Endodermal cell (in vitro differentiated cells): ENCODE measurements around the gene GPS1. TPM values are rescaled to one million over a fixed set of nuclear protein-coding genes. Genes with fewer than 3 reads are reported as not detected.

Experiments
- DNase-seq: peaks from one replicate; pipeline ENCODE4 v3.0.0-alpha.2; 2017
- H3K27ac ChIP-seq: 2 replicates; pipeline ENCODE4 v1.5.1; 2013; ENCODE audit warnings: mild to moderate bottlenecking, low read depth, low read length, moderate library complexity
- H3K27me3 ChIP-seq: 2 replicates; pipeline ENCODE4 v1.6.1; 2013; ENCODE audit warnings: mild to moderate bottlenecking, low read length, moderate library complexity; ENCODE audit not compliant: insufficient read depth, control insufficient read depth, poor library complexity, severe bottlenecking
- H3K36me3 ChIP-seq: 2 replicates; pipeline ENCODE4 v1.7.0; 2013; ENCODE audit warnings: mild to moderate bottlenecking, low read length, moderate library complexity; ENCODE audit not compliant: control insufficient read depth, insufficient read depth
- H3K4me1 ChIP-seq: one replicate; pipeline ENCODE4 v1.7.0; 2013; ENCODE audit warnings: low read length; ENCODE audit not compliant: control insufficient read depth, insufficient read depth
- H3K4me3 ChIP-seq: 2 replicates; pipeline ENCODE4 v1.5.1; 2013; ENCODE audit warnings: mild to moderate bottlenecking, low read length, moderate library complexity
- H3K9ac ChIP-seq: 2 replicates; pipeline ENCODE4 v1.6.1; 2013; ENCODE audit warnings: mild to moderate bottlenecking, low read length, moderate library complexity; ENCODE audit not compliant: poor library complexity, severe bottlenecking; ENCODE audit errors: extremely low read depth
- H3K9me3 ChIP-seq: 2 replicates; pipeline ENCODE4 v1.6.1; 2013; ENCODE audit warnings: mild to moderate bottlenecking, low read length, moderate library complexity; ENCODE audit not compliant: control insufficient read depth
- H3K27ac Mint-ChIP-seq: 2 replicates; pipeline ENCODE4 v1.8.0; 2020; ENCODE audit warnings: mixed read lengths
- H3K27me3 Mint-ChIP-seq: 2 replicates; pipeline ENCODE4 v1.8.0; 2021; ENCODE audit warnings: mild to moderate bottlenecking, mixed read lengths; ENCODE audit not compliant: insufficient read depth
- H3K36me3 Mint-ChIP-seq: 2 replicates; pipeline ENCODE4 v1.8.0; 2020; ENCODE audit warnings: low read depth, mixed read lengths
- H3K4me1 Mint-ChIP-seq: 2 replicates; pipeline ENCODE4 v1.8.0; 2020; ENCODE audit warnings: mixed read lengths
- H3K4me3 Mint-ChIP-seq: 2 replicates; pipeline ENCODE4 v1.8.0; 2020; ENCODE audit warnings: mild to moderate bottlenecking, moderate library complexity, mixed read lengths
- H3K9me3 Mint-ChIP-seq: 2 replicates; pipeline ENCODE4 v1.8.0; 2020; ENCODE audit warnings: mild to moderate bottlenecking, mixed read lengths
- WGBS, 2 experiments: methylation state at CpG; one replicate each; pipeline versions ENCODE4 v1.1.5 to v1.1.7; 2013; ENCODE audit warnings: missing lambda C conversion rate in 2 of 2, mixed read lengths in 1 of 2; ENCODE audit not compliant: insufficient coverage in 1 of 2, insufficient read length in 1 of 2; 5-methylcytosine and 5-hydroxymethylcytosine counted together
- long read RNA-seq, 4 experiments: library from polyadenylated mRNA in 2 of 4; library from RNA in 1 of 4; library from capped mRNA in 1 of 4; stranded (forward) in 3 of 4; unstranded in 1 of 4; transcript quantifications; one replicate each; pipeline ENCODE4 v2.0.0, GENCODE V29; 2020 to 2021; ENCODE audit warnings: inconsistent platforms in 1 of 4
- polyA plus RNA-seq, 2 experiments: library from polyadenylated mRNA; stranded (reverse); fragments of 50-300 nt; gene quantifications; one replicate each; pipeline ENCODE4 v1.2.3, GENCODE V29; 2013
- total RNA-seq, 2 donors: library from RNA; stranded (reverse); fragmentation: NEBNext Ultra II Directional in 1 of 2; extraction: Animal tissue kit (Norgen Biotek cat#: 25700) in 1 of 2; gene quantifications; 2 replicates in 1 of 2; 3 replicates in 1 of 2; pipeline ENCODE4 v1.2.1, GENCODE V29; 2021
- TF ChIP-seq, protein P1 (sequence below): fragments of 200-600 bp; sonication (generic); conservative IDR thresholded peaks from 2 replicates; pipeline ENCODE4 v1.5.0; 2021; ENCODE audit warnings: antibody characterized with exemption, mild to moderate bottlenecking

Gene GPS1
- total RNA-seq = 100 to 1,000 TPM; 152 to 153 TPM
- polyA plus RNA-seq (2013, experiment 1 of 2) = 128 TPM
- 119 TPM for polyA plus RNA-seq (2013, experiment 2 of 2)
- long read RNA-seq, experiment 1, transcript GPS1-208 (13 exons, 1,874 nt) = major isoform, 24 of 65 reads
- long read RNA-seq, experiment 1, partial matches to known transcripts = 23 of 65 reads
- long read RNA-seq, experiment 1, other reads (novel, unspliced or antisense) = 8 of 65 reads
- long read RNA-seq, experiment 2, transcript GPS1-201 (13 exons, 1,842 nt) = minor isoform, 29 of 437 reads
- long read RNA-seq, experiment 2, transcript GPS1-226 (13 exons, 1,839 nt) = minor isoform, 46 of 437 reads
- long read RNA-seq, experiment 2, transcript GPS1-202 (14 exons, 1,949 nt) = minor isoform, 7 of 437 reads
- long read RNA-seq, experiment 2, transcript GPS1-208 (13 exons, 1,874 nt) = major isoform, 213 of 437 reads
- long read RNA-seq, experiment 2, partial matches to known transcripts = 45 of 437 reads
- long read RNA-seq, experiment 2, other reads (novel, unspliced or antisense) = 86 of 437 reads
- long read RNA-seq, experiment 3, transcript GPS1-202 (14 exons, 1,949 nt) = minor isoform, 35 of 1,055 reads
- long read RNA-seq, experiment 3, transcript GPS1-226 (13 exons, 1,839 nt) = minor isoform, 122 of 1,055 reads
- long read RNA-seq, experiment 3, transcript GPS1-208 (13 exons, 1,874 nt) = major isoform, 513 of 1,055 reads
- long read RNA-seq, experiment 3, transcript GPS1-201 (13 exons, 1,842 nt) = minor isoform, 79 of 1,055 reads
- long read RNA-seq, experiment 3, partial matches to known transcripts = 52 of 1,055 reads
- long read RNA-seq, experiment 3, other reads (novel, unspliced or antisense) = 220 of 1,055 reads
- long read RNA-seq, experiment 4, transcript GPS1-226 (13 exons, 1,839 nt) = minor isoform, 6 of 99 reads
- long read RNA-seq, experiment 4, transcript GPS1-208 (13 exons, 1,874 nt) = major isoform, 61 of 99 reads
- long read RNA-seq, experiment 4, transcript GPS1-201 (13 exons, 1,842 nt) = minor isoform, 7 of 99 reads
- long read RNA-seq, experiment 4, partial matches to known transcripts = 11 of 99 reads
- long read RNA-seq, experiment 4, other reads (novel, unspliced or antisense) = 13 of 99 reads

GRCh38 chr17:82051776-82052637 is at the start of gene GPS1, which contains the start of gene RFNG:
GPS1 (plus strand) TSS chr17:82051898; CDS start chr17:82051932, 34 bp downstream.
RFNG (minus strand) TSS chr17:82051811; CDS start chr17:82051766, 45 bp downstream.
- H3K36me3 Mint-ChIP-seq = peaks cover 14% of the 10 kb centered on the region
- DNase-seq = peak; percentile 93
- H3K36me3 ChIP-seq = peaks cover 52% of the 10 kb centered on the region
- H3K4me1 Mint-ChIP-seq = peaks cover 4% of the 10 kb centered on the region
- WGBS, 2 experiments = 0 to 1% methylated on average over 27 to 94 of the region's 94 CpGs
- H3K4me3 Mint-ChIP-seq = peak within 1 kb of the TSS; percentile 78
- no peaks in the 10 kb centered on the region for H3K4me1 ChIP-seq
- no peak within 1 kb of the TSS for H3K27ac ChIP-seq
- peak within 1 kb of the TSS; percentile 61 for H3K27ac Mint-ChIP-seq
- H3K9me3 ChIP-seq = no peaks in the 10 kb centered on the region
- no peaks in the 10 kb centered on the region for H3K27me3 Mint-ChIP-seq
- H3K9ac ChIP-seq = peak within 1 kb of the TSS; percentile 71
- TF ChIP-seq, protein P1, sequence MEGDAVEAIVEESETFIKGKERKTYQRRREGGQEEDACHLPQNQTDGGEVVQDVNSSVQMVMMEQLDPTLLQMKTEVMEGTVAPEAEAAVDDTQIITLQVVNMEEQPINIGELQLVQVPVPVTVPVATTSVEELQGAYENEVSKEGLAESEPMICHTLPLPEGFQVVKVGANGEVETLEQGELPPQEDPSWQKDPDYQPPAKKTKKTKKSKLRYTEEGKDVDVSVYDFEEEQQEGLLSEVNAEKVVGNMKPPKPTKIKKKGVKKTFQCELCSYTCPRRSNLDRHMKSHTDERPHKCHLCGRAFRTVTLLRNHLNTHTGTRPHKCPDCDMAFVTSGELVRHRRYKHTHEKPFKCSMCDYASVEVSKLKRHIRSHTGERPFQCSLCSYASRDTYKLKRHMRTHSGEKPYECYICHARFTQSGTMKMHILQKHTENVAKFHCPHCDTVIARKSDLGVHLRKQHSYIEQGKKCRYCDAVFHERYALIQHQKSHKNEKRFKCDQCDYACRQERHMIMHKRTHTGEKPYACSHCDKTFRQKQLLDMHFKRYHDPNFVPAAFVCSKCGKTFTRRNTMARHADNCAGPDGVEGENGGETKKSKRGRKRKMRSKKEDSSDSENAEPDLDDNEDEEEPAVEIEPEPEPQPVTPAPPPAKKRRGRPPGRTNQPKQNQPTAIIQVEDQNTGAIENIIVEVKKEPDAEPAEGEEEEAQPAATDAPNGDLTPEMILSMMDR = no peak
- peak within 1 kb of the TSS; percentile 89 for H3K4me3 ChIP-seq
- no peaks in the 10 kb centered on the region for H3K9me3 Mint-ChIP-seq
- H3K27me3 ChIP-seq = no peaks in the 10 kb centered on the region

DNA sequence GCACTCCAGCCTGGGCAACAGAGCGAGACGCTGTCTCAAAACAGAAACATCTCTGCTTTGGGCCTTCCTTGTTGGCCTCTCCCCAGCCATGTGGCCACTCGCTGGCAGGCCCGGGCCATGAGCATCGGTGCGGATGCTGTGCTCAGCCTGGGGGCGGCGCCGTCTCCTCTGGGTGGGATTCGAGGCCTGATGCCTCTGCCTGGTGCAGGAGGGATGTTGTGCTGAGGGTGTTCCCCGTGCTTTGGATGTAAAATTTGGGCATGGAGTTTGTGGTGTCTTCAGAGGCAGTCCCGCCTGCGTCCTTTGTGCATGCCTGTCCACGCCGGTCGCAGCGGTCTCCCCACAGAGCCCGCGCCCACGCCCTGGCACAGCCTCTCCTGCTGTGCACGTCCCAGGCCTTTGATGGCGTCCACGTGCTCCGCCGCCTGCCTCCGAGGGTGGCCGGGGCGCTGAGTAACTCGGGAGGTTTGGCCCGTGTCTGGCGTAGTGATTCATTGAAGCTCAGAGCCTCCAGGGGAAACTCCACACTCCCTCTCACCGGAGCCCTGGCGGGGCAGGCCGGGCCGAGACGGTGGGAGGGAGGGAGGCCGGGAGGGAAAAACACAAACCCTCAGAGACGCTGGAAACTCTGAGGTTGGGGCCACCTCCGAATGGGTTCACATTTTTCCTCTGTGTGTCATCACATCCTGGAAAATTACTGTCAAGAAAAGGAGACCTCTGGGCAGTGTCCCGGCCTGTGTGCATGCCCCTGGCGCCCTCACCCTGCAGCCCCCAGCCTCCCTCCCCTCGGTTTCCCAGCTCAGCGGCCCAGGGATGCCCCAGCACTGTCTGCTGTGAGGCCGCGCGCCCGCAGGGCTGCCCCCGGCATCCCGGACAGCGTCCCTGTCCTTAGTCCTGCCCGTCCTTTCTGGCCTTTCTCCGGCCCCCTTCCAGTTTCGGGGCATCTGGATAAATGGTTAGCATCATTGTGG is 48.0 kb upstream of the GPS1 start:
- Histone ChIP-seq H3K27ac (peak overlapping the region; percentile 66), H3K9ac (no peak overlapping the region), H3K36me3 (no peaks in the 10 kb centered on the region), H3K4me3 (no peak overlapping the region), H3K27me3 (no peaks in the 10 kb centered on the region), H3K9me3 (no peaks in the 10 kb centered on the region), H3K4me1 (no peaks in the 10 kb centered on the region)
- Mint-ChIP-seq H3K9me3 (no peaks in the 10 kb centered on the region), H3K36me3 (no peaks in the 10 kb centered on the region), H3K27me3 (no peaks in the 10 kb centered on the region), H3K4me1 (no peaks in the 10 kb centered on the region), H3K4me3 (no peak overlapping the region), H3K27ac (no peak overlapping the region)
- WGBS, 2 experiments = 83 to 89% methylated on average over 28 to 53 of the region's 53 CpGs
- DNase-seq = peak; percentile 80
- TF ChIP-seq, protein P1 = no peak
